Measurements from ENCODE around the gene DNAAF8. TPM values are rescaled to one million over a fixed set of nuclear protein-coding genes. Genes with fewer than 3 reads are reported as not detected.

Gene DNAAF8
- total RNA-seq, 3 donors from 2014 or later, result 0.22 to 1.8 (median 0.98) TPM

GRCh38 chr16:4762205-4762604 is 27.9 kb downstream of the DNAAF8 start:
- no peak for ATAC-seq
- Histone ChIP-seq H3K9me3 (no peaks in the 10 kb centered on the region), H3K4me1 (ENCODE audit: low read depth) (peaks cover 12% of the 10 kb centered on the region), H3K36me3 (ENCODE audit: low read depth) (peaks cover 3% of the 10 kb centered on the region), H3K4me3 (no peak overlapping the region)
- intact Hi-C loops (cut with DNase I, micrococcal nuclease), result no loop called here
- no peak for DNase-seq
- no peak for TF ChIP-seq CTCF (IDR thresholded peaks at IDR 0.05)

- intact Hi-C loops (cut with DNase I, micrococcal nuclease), result no loop called here
- ATAC-seq (no peak), DNase-seq (no peak)
- Histone ChIP-seq H3K36me3 (ENCODE audit: low read depth) (peaks cover 3% of the 10 kb centered on the region), H3K4me3 (no peak overlapping the region), H3K4me1 (ENCODE audit: low read depth) (peaks cover 21% of the 10 kb centered on the region), H3K9me3 (no peaks in the 10 kb centered on the region)
- TF ChIP-seq CTCF (IDR thresholded peaks at IDR 0.05), result no peak
Measured at GRCh38 chr16:4763791-4764190, 29.5 kb downstream of the DNAAF8 start.

GRCh38 chr16:4765511-4766474 is 31.5 kb downstream of the DNAAF8 start:
- H3K4me3 ChIP-seq, result no peak overlapping the region
- peaks cover 21% of the 10 kb centered on the region for H3K4me1 ChIP-seq (ENCODE audit: low read depth)
- H3K9me3 ChIP-seq, result no peaks in the 10 kb centered on the region
- intact Hi-C loops (cut with DNase I, micrococcal nuclease), result no loop called here
- no peak for DNase-seq
- no peak for ATAC-seq
- TF ChIP-seq CTCF (IDR thresholded peaks at IDR 0.05), result no peak
- H3K36me3 ChIP-seq (ENCODE audit: low read depth), result peaks cover 3% of the 10 kb centered on the region

- peak; percentile 94 for ATAC-seq
- peaks cover 21% of the 10 kb centered on the region for H3K4me1 ChIP-seq (ENCODE audit: low read depth)
Measured at GRCh38 chr16:4766875-4767628, 32.7 kb downstream of the DNAAF8 start, which contains the start of gene ZNF500. Gene ZNF500 (minus strand): TSS chr16:4767162. CDS start chr16:4765978, 1,184 bp downstream.

More at GRCh38 chr16:4766875-4767628, 32.7 kb downstream of the DNAAF8 start, which contains the start of gene ZNF500:
- no peak for TF ChIP-seq CTCF (IDR thresholded peaks at IDR 0.05)
- peak within 1 kb of the TSS; percentile 79 for H3K4me3 ChIP-seq
- no peaks in the 10 kb centered on the region for H3K9me3 ChIP-seq
- peak; percentile 98 to 100 (median 100) for DNase-seq
- peaks cover 3% of the 10 kb centered on the region for H3K36me3 ChIP-seq (ENCODE audit: low read depth)
- intact Hi-C loops (cut with DNase I, micrococcal nuclease), result no loop called here
